SU-DHL-6 (cell line): ENCODE results near the gene TBC1D10A.

Source experiments
- EZH2phosphoT487 ChIP-seq: fragments of 200-600 bp; sonication (generic), shearing (Covaris generic); conservative IDR thresholded peaks from 2 replicates; pipeline ENCODE4 v1.6.1; 2018; ENCODE audit warnings: mild to moderate bottlenecking, antibody characterized with exemption, low read length, moderate library complexity, mixed read lengths
- TF ChIP-seq, protein P1 (sequence below): fragments of 200-600 bp; sonication (generic); IDR thresholded peaks from one replicate; pipeline ENCODE4 v1.5.1; 2017; ENCODE audit warnings: antibody characterized with exemption, mild to moderate bottlenecking, low read length, moderate library complexity; ENCODE audit not compliant: insufficient read depth, poor library complexity, severe bottlenecking

DNA sequence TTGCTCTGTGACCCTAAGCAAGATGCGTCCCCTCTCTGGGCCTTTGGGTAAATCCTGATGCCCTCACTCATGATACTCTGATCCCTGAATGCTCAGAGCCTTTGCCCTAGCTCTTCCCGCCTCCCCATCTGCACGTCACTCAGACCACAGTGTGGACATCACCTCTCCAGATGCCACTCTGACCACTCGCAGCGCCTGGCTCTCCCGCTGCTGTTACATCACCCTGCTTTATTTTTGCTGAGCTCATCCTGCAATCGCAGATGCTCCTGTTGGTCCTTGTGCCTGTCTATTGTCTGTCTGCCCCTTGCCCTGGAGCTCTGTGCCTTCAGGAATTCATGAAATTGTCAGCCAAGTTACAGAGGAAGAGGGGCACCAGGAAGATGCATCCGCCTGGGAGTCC, 65.6 kb downstream of the TBC1D10A start:
- no peak for TF ChIP-seq EZH2phosphoT487
- TF ChIP-seq, protein P1, sequence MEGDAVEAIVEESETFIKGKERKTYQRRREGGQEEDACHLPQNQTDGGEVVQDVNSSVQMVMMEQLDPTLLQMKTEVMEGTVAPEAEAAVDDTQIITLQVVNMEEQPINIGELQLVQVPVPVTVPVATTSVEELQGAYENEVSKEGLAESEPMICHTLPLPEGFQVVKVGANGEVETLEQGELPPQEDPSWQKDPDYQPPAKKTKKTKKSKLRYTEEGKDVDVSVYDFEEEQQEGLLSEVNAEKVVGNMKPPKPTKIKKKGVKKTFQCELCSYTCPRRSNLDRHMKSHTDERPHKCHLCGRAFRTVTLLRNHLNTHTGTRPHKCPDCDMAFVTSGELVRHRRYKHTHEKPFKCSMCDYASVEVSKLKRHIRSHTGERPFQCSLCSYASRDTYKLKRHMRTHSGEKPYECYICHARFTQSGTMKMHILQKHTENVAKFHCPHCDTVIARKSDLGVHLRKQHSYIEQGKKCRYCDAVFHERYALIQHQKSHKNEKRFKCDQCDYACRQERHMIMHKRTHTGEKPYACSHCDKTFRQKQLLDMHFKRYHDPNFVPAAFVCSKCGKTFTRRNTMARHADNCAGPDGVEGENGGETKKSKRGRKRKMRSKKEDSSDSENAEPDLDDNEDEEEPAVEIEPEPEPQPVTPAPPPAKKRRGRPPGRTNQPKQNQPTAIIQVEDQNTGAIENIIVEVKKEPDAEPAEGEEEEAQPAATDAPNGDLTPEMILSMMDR = no peak
